Measurements from ENCODE around the gene TXNRD2. TPM values are rescaled to one million over a fixed set of nuclear protein-coding genes. Genes with fewer than 3 reads are reported as not detected.

The TXNRD2 gene
- total RNA-seq, 4 donors from 2014 or later = 8.0 to 11.3 (median 10.4) TPM

GRCh38 chr22:19914201-19914943 lies 27.2 kb downstream of the TXNRD2 start:
- DNase-seq = no peak
- peaks cover 25 to 91% (median 32%) of the 10 kb centered on the region in 3 donors for H3K36me3 ChIP-seq
- no peaks in the 10 kb centered on the region for H3K9me3 ChIP-seq
- no peaks in the 10 kb centered on the region for H3K27me3 ChIP-seq
- no peak overlapping the region for H3K27ac ChIP-seq
- H3K4me1 ChIP-seq = peaks cover 0 to 9% (median 0%) of the 10 kb centered on the region in 3 donors
- 93 to 96% methylated on average over 9 of the region's 9 CpGs for WGBS, 2 donors
- no peak for TF ChIP-seq CTCF (IDR thresholded peaks at IDR 0.05)
- TF ChIP-seq POLR2A (IDR thresholded peaks at IDR 0.05) = no peak
- intact Hi-C loops (cut with DNase I) = no loop called here
- H3K4me3 ChIP-seq = no peak overlapping the region

GRCh38 chr22:19913337-19913936 lies 28.2 kb downstream of the TXNRD2 start:
- Histone ChIP-seq H3K36me3 (peaks cover 25 to 88% (median 28%) of the 10 kb centered on the region in 3 donors), H3K9me3 (no peaks in the 10 kb centered on the region), H3K27ac (no peak overlapping the region), H3K4me1 (peaks cover 0 to 9% (median 0%) of the 10 kb centered on the region in 3 donors), H3K27me3 (no peaks in the 10 kb centered on the region), H3K4me3 (no peak overlapping the region)
- 81 to 89% methylated on average over 5 to 6 of the region's 6 CpGs for WGBS, 2 donors
- intact Hi-C loops (cut with DNase I) = no loop called here
- no peak for DNase-seq
- no peak for TF ChIP-seq POLR2A (IDR thresholded peaks at IDR 0.05)
- TF ChIP-seq CTCF (IDR thresholded peaks at IDR 0.05) = no peak

GRCh38 chr22:19912271-19912999 lies 29.2 kb downstream of the TXNRD2 start:
- no peak for TF ChIP-seq CTCF (IDR thresholded peaks at IDR 0.05)
- TF ChIP-seq POLR2A (IDR thresholded peaks at IDR 0.05) = no peak
- H3K9me3 ChIP-seq = no peaks in the 10 kb centered on the region
- H3K4me3 ChIP-seq = no peak overlapping the region
- 41 to 63% methylated on average over 4 to 5 of the region's 20 CpGs for WGBS, 2 donors
- peaks cover 18 to 88% (median 19%) of the 10 kb centered on the region in 3 donors for H3K36me3 ChIP-seq
- no peaks in the 10 kb centered on the region for H3K27me3 ChIP-seq
- H3K27ac ChIP-seq = no peak overlapping the region
- no peak for DNase-seq
- peaks cover 0 to 9% (median 0%) of the 10 kb centered on the region in 3 donors for H3K4me1 ChIP-seq
- intact Hi-C loops (cut with DNase I) = no loop called here

GRCh38 chr22:19911540-19912270 lies 29.9 kb downstream of the TXNRD2 start:
- Histone ChIP-seq H3K27me3 (no peaks in the 10 kb centered on the region), H3K36me3 (peaks cover 14 to 87% (median 15%) of the 10 kb centered on the region in 3 donors), H3K4me1 (peaks cover 0 to 9% (median 0%) of the 10 kb centered on the region in 3 donors), H3K27ac (no peak overlapping the region), H3K9me3 (no peaks in the 10 kb centered on the region), H3K4me3 (no peak overlapping the region)
- DNase-seq = no peak
- intact Hi-C loops (cut with DNase I) = loop anchor here (2.0 kb wide), 1 partner anchor 181 kb away; no protein-coding TSS in a partner anchor
- WGBS, 2 donors = 75 to 88% methylated on average over 8 of the region's 12 CpGs
- TF ChIP-seq CTCF (IDR thresholded peaks at IDR 0.05) = no peak
- TF ChIP-seq POLR2A (IDR thresholded peaks at IDR 0.05) = no peak
